Sigmoid colon (tissue), 4 donors: Measurements from ENCODE around the gene TEDDM1.

Experiments used
- EP300 ChIP-seq, 4 donors: sonication (generic); formaldehyde crosslinking; IDR thresholded peaks; one replicate each; pipeline ENCODE4 v1.6.1; 2017; ENCODE audit warnings: antibody characterized with exemption in 4 of 4
- POLR2A ChIP-seq, 2 donors: fragments of 450-650 bp; IDR thresholded peaks; one replicate each; pipeline ENCODE4 v1.6.1; 2016; ENCODE audit warnings: antibody characterized with exemption in 2 of 2, mild to moderate bottlenecking in 2 of 2, moderate library complexity in 2 of 2
- TF ChIP-seq, protein P1 (sequence below), 4 experiments: fragments of 450-650 bp in 3 of 4; fragments of 200-600 bp in 1 of 4; IDR thresholded peaks; one replicate each; pipeline ENCODE4 v1.5.1; 2016 to 2019; ENCODE audit warnings: antibody characterized with exemption in 4 of 4, mild to moderate bottlenecking in 3 of 4, moderate library complexity in 2 of 4

DNA sequence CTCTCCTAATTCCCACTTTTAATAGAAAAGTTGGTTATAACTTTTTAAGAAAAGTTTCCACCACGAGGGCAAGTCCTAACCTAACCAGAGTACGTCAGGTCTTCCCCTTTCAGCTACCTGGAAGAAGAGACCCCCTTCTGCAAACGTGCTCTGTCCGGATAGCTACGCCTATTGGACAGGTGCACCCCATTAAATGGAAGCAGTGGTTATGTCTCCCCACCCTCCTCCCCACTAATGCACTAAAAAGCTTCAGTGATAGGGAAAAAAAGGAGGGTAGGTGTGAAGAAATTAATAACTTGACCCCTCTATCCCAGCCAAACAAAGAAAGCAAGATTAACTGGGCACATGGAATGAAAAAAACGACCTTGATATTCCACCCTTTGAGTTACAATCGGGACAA is 16.5 kb downstream of the TEDDM1 start:
- TF ChIP-seq POLR2A (IDR thresholded peaks at IDR 0.05): no peak
- TF ChIP-seq, protein P1, sequence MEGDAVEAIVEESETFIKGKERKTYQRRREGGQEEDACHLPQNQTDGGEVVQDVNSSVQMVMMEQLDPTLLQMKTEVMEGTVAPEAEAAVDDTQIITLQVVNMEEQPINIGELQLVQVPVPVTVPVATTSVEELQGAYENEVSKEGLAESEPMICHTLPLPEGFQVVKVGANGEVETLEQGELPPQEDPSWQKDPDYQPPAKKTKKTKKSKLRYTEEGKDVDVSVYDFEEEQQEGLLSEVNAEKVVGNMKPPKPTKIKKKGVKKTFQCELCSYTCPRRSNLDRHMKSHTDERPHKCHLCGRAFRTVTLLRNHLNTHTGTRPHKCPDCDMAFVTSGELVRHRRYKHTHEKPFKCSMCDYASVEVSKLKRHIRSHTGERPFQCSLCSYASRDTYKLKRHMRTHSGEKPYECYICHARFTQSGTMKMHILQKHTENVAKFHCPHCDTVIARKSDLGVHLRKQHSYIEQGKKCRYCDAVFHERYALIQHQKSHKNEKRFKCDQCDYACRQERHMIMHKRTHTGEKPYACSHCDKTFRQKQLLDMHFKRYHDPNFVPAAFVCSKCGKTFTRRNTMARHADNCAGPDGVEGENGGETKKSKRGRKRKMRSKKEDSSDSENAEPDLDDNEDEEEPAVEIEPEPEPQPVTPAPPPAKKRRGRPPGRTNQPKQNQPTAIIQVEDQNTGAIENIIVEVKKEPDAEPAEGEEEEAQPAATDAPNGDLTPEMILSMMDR (IDR thresholded peaks at IDR 0.05): no peak
- no peak for TF ChIP-seq EP300 (IDR thresholded peaks at IDR 0.05)
